ENCODE measurements around the gene MCEE.

- TF ChIP-seq POLR2A (IDR thresholded peaks at IDR 0.05; ENCODE audit: low read depth, low read length) (no peak), TAF1 (IDR thresholded peaks at IDR 0.05; ENCODE audit: low read depth, low read length) (no peak)
Measured at GRCh38 chr2:71100195-71100964, 29.6 kb downstream of the MCEE start.

All from GM12891 (cell line).